ENCODE results near the gene GPSM3.
"Not testable (repeated sequence)": the region's sequence is repeated elsewhere in the genome, so short reads cannot be mapped to it uniquely, and the experiment has no call there.

The GPSM3 gene

DNA sequence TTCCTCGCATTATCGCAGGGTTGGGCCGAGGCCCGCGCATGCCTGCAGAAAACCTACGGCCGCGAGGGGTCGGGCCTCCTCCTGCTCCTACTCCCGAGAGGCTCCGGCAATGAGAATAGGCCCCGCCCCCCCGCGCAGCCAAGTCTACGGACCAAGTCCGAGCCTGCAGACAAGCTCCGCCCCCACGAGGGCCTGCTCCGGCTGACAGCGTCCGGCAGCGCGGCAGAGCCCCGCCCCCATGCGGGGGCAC is 3.1 kb upstream of the GPSM3 start:
- ChIA-PET CTCF (interaction anchor here (0.6 to 1.2 kb wide), 5 partner anchors 65 to 676 kb away, joined by 3 to 4 read pairs (median 3); no protein-coding TSS in a partner anchor), POLR2A (interaction anchor here (0.5 to 11.7 kb wide), 22 partner anchors 10 to 776 kb away, joined by 3 to 153 read pairs (median 4); partner anchors contain the start of genes AGPAT1, ATF6B, FKBPL and MSH5)
- peak; percentile 98 for DNase-seq (ENCODE audit: extremely low spot score)
- TF ChIP-seq SP1 (IDR thresholded peaks at IDR 0.05) (no peak), TARDBP (IDR thresholded peaks at IDR 0.05) (no peak), SUZ12 (IDR thresholded peaks at IDR 0.05) (no peak), CTBP1 (IDR thresholded peaks at IDR 0.05; ENCODE audit: borderline replicate concordance) (no peak), L3MBTL2 (conservative IDR thresholded peaks at IDR 0.05) (no peak), FOXK2 (IDR thresholded peaks at IDR 0.05) (no peak), LEF1 (IDR thresholded peaks at IDR 0.05; ENCODE audit: borderline replicate concordance) (no peak), HDGF (IDR thresholded peaks at IDR 0.05; ENCODE audit: borderline replicate concordance) (no peak), FOXA1 (IDR thresholded peaks at IDR 0.05) (no peak), FOXM1 (IDR thresholded peaks at IDR 0.05; ENCODE audit: borderline replicate concordance) (no peak), ELF4 (IDR thresholded peaks at IDR 0.05) (no peak)

DNA sequence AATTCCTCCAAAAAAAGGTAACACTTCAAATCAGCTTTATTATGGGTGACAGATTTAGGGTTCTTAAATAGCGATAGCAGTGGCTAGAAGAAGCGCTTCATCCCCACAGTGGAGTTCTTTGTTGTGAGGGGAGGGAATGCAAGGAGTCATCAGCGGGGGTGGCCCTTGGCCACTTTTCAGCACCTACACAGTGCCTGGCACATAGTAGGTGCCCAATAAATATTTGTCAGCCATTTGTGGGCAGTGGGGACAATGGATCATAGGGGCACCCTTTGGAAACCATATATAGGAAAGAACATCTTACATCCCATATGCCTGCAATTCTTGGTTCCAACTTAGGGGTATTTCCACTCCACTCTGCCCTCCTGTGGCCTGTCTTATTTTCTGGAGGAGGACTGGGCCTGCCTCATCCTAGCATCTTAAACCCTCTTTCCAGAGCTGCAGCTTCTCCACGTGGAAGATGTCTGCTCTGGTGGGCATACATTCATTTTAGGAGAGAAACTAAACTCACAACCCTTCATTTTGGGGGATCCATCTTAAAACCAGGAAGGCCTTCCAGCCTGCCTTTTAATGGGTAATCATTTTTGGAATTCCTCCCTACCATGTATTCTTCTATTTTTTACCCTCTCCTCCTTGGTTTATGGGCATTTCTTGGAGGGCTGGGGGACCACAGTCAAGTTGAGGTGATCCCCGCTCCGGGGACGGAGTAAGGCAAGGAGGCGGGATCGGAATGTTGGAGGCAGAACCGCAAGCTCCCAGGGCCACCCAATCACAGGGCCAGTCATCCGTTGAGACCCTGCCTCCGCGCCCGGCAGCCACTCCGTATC is 2.6 kb upstream of the GPSM3 start:
- ChIA-PET CTCF (interaction anchor here (0.6 to 1.2 kb wide), 5 partner anchors 65 to 676 kb away, joined by 3 to 4 read pairs (median 3); no protein-coding TSS in a partner anchor), POLR2A (interaction anchor here (0.5 to 11.7 kb wide), 22 partner anchors 11 to 777 kb away, joined by 3 to 153 read pairs (median 4); partner anchors contain the start of genes AGPAT1, ATF6B, FKBPL and MSH5)
- TF ChIP-seq L3MBTL2 (conservative IDR thresholded peaks at IDR 0.05): no peak
- no peak for TF ChIP-seq ARNT (IDR thresholded peaks at IDR 0.05)
- TF ChIP-seq FOXM1 (IDR thresholded peaks at IDR 0.05; ENCODE audit: borderline replicate concordance): no peak
- TF ChIP-seq BHLHE40 (IDR thresholded peaks at IDR 0.05; ENCODE audit: borderline replicate concordance): no peak
- DNase-seq (ENCODE audit: extremely low spot score): peak; percentile 47

DNA sequence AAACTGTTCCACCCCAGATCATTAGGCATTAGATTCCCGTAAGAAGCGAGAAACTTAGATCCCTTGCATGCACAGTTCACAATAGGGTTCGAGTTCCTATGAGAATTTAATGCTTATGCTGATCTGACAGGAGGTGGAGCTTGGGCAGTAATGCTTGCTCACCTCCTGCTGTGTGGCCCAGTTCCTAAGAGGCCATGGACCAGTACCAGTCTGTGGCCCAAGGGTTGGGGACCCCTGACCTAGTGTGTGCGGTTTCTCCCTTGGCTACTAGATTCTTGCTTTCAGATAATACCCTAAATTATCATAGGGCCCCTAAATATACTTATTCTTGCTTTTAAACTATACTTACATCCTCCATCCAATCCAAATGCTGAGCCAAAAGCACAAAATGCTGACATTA is 1.9 kb upstream of the GPSM3 start:
- no peak for DNase-seq (ENCODE audit: extremely low spot score)
- ChIA-PET CTCF (no interaction called here), POLR2A (interaction anchor here (1.9 to 11.7 kb wide), 3 partner anchors 12 to 42 kb away, joined by 11 to 153 read pairs (median 16); partner anchors contain the start of genes AGPAT1 and RNF5)
- TF ChIP-seq, protein P1, sequence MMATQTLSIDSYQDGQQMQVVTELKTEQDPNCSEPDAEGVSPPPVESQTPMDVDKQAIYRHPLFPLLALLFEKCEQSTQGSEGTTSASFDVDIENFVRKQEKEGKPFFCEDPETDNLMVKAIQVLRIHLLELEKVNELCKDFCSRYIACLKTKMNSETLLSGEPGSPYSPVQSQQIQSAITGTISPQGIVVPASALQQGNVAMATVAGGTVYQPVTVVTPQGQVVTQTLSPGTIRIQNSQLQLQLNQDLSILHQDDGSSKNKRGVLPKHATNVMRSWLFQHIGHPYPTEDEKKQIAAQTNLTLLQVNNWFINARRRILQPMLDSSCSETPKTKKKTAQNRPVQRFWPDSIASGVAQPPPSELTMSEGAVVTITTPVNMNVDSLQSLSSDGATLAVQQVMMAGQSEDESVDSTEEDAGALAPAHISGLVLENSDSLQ (IDR thresholded peaks at IDR 0.05): no peak
- TF ChIP-seq ELF4 (IDR thresholded peaks at IDR 0.05): no peak
- TF ChIP-seq FOXA1 (IDR thresholded peaks at IDR 0.05): no peak
- no peak for TF ChIP-seq HDGF (IDR thresholded peaks at IDR 0.05; ENCODE audit: borderline replicate concordance)
- TF ChIP-seq LEF1 (IDR thresholded peaks at IDR 0.05; ENCODE audit: borderline replicate concordance): no peak
- no peak for TF ChIP-seq FOXK2 (IDR thresholded peaks at IDR 0.05)
- TF ChIP-seq FOXM1 (IDR thresholded peaks at IDR 0.05; ENCODE audit: borderline replicate concordance): no peak
- no peak for TF ChIP-seq SUZ12 (IDR thresholded peaks at IDR 0.05)
- no peak for TF ChIP-seq SP1 (IDR thresholded peaks at IDR 0.05)

DNA sequence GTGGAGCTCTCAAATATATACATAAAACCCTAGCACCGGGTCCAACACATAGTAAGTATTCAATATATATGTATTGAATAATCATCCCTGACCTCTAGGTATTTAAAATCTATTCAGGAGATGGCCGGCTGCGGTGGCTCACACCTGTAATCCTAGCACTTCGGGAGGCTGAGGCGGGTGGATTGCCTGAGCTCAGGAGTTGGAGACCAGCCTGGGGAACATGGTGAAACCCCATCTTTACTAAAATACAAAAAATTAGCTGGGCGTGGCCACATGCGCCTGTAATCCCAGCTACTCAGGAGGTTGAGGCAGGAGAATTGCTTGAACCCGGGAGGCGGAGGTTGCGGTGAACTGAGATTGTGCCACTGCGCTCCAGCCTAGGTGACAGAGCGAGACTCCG is 653 bp upstream of the GPSM3 start:
- ChIA-PET POLR2A (interaction anchor here (0.9 to 11.7 kb wide), 2 partner anchors 15 to 41 kb away, joined by 4 to 153 read pairs; partner anchors contain the start of genes AGPAT1, PRRT1 and RNF5), CTCF (interaction anchor here (1.3 kb wide), 1 partner anchor 75 kb away, joined by 3 read pairs; no protein-coding TSS in a partner anchor)
- DNase-seq (ENCODE audit: extremely low spot score): not testable (repeated sequence)

DNA sequence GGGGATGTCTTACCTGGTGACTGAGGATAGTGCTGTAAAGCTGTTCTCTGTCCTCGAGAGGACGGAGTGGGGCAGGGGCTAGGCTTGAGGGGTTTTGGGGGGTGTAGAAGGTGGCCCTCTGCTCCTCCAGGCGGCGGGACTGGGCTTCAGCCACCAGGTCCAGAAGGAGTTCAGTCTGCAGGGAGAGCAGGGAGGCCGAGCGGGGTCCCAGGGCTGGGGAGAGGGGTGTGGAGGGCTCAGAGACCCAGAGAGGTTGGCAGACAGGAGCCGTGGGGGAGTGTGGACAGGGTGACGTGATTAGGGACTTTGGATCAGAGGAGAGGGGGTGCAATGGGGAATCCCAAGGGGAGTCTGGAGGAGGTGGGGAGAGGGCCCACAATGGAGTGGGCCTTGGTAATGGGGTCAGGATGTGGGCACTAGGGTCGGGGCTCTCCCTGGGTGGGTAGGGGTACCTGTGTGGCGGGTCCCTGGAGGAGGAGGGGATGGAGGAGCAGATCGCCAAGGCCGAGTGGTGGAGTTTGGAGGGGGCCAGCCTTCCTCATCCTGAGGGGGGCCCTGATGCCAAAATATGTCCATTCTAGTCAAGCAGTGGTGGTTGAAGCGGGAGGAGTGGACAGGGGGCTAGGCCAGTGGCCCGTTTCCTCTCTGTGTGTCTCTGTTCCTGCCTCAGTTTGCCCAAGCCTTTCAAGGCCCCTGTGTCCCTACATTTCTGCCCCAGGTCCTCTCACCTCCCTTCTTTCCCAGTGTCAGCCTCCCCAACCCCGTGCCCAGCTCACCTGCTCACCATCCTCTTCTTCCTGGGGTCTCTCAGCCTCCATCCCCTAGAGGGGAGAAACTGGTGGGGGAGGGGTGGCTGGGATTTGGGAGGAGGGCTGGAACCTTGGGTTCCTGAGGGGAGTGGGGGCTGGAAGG is 491 bp downstream of the GPSM3 start:
- ChIA-PET POLR2A (interaction anchor here (0.9 to 11.7 kb wide), 3 partner anchors 14 to 62 kb away, joined by 4 to 153 read pairs (median 9); partner anchors contain the start of genes AGPAT1, FKBPL, PRRT1 and RNF5), CTCF (interaction anchor here (1.3 kb wide), 1 partner anchor 73 kb away, joined by 3 read pairs; no protein-coding TSS in a partner anchor)
- TF ChIP-seq, protein P1 (IDR thresholded peaks at IDR 0.05): no peak
- TF ChIP-seq CTBP1 (IDR thresholded peaks at IDR 0.05; ENCODE audit: borderline replicate concordance): no peak
- TF ChIP-seq ARNT (IDR thresholded peaks at IDR 0.05): no peak
- no peak for TF ChIP-seq HDGF (IDR thresholded peaks at IDR 0.05; ENCODE audit: borderline replicate concordance)
- no peak for TF ChIP-seq BHLHE40 (IDR thresholded peaks at IDR 0.05; ENCODE audit: borderline replicate concordance)
- TF ChIP-seq TARDBP (IDR thresholded peaks at IDR 0.05): no peak
- no peak for TF ChIP-seq SUZ12 (IDR thresholded peaks at IDR 0.05)
- no peak for TF ChIP-seq NFRKB (IDR thresholded peaks at IDR 0.05)
- TF ChIP-seq L3MBTL2 (conservative IDR thresholded peaks at IDR 0.05): no peak
- no peak for TF ChIP-seq FOXM1 (IDR thresholded peaks at IDR 0.05; ENCODE audit: borderline replicate concordance)
- no peak for TF ChIP-seq LEF1 (IDR thresholded peaks at IDR 0.05; ENCODE audit: borderline replicate concordance)
- no peak for TF ChIP-seq ZNF384 (IDR thresholded peaks at IDR 0.05)
- no peak for TF ChIP-seq FOXA1 (IDR thresholded peaks at IDR 0.05)
- no peak for TF ChIP-seq ELF4 (IDR thresholded peaks at IDR 0.05)
- no peak for TF ChIP-seq SP1 (IDR thresholded peaks at IDR 0.05)
- no peak for TF ChIP-seq FOXK2 (IDR thresholded peaks at IDR 0.05)
- no peak for DNase-seq (ENCODE audit: extremely low spot score)

Data from HEK293T (cell line).